Activated naive CD8-positive, alpha-beta T cell treated with anti-CD3 and anti-CD28 coated beads, Interleukin-2, amount 10 ng/mL, durations not matched to agents 7 days and 5 days (primary cell): ENCODE results near the gene COL9A2. TPM values are rescaled to one million over a fixed set of nuclear protein-coding genes. Genes with fewer than 3 reads are reported as not detected.

Experiments used
- ATAC-seq: fragments of 150-1000 bp; cut with Tn5 transposase; one replicate; pipeline ENCODE4 v1.10.0; 2021; ENCODE audit warnings: low read depth, moderate library complexity
- POLR2A ChIA-PET: fragments of 350-600 bp; sonication (Branson Sonifier 250); formaldehyde crosslinking; loops from one replicate; lab custom pipeline; 2021; ENCODE audit warnings: antibody characterized with exemption; lab: Charles Lee
- DNase-seq: peaks from one replicate; pipeline ENCODE4 v3.0.0; 2021
- H3K27ac Mint-ChIP-seq: one replicate; pipeline ENCODE4 v1.8.0; 2022; ENCODE audit warnings: mild to moderate bottlenecking, mixed read lengths
- H3K27me3 Mint-ChIP-seq: one replicate; pipeline ENCODE4 v1.8.0; 2022; ENCODE audit warnings: mild to moderate bottlenecking, moderate library complexity, mixed read lengths
- H3K36me3 Mint-ChIP-seq: one replicate; pipeline ENCODE4 v1.8.0; 2021; ENCODE audit warnings: mild to moderate bottlenecking, mixed read lengths
- H3K4me1 Mint-ChIP-seq: one replicate; pipeline ENCODE4 v1.8.0; 2021; ENCODE audit warnings: mixed read lengths
- H3K4me3 Mint-ChIP-seq: one replicate; pipeline ENCODE4 v1.8.0; 2022; ENCODE audit warnings: mild to moderate bottlenecking, moderate library complexity, mixed read lengths
- H3K9me3 Mint-ChIP-seq: one replicate; pipeline ENCODE4 v1.8.0; 2021; ENCODE audit warnings: mixed read lengths
- total RNA-seq, 2 experiments: library from RNA; stranded (reverse); gene quantifications; one replicate each; pipeline ENCODE4 v1.2.3, GENCODE V29; 2021

The COL9A2 gene
- total RNA-seq, 2 experiments from 2014 or later = 6.0 to 7.2 TPM

- no peak overlapping the region for H3K4me3 Mint-ChIP-seq
- no peaks in the 10 kb centered on the region for H3K27me3 Mint-ChIP-seq
- peaks cover 31% of the 10 kb centered on the region for H3K36me3 Mint-ChIP-seq
- DNase-seq = no peak
- no peaks in the 10 kb centered on the region for H3K9me3 Mint-ChIP-seq
- H3K4me1 Mint-ChIP-seq = peaks cover 4% of the 10 kb centered on the region
- ATAC-seq = no peak
- POLR2A ChIA-PET = no interaction called here
- no peak overlapping the region for H3K27ac Mint-ChIP-seq
These were observed 43.4 kb downstream of the COL9A2 start for GRCh38 chr1:40273547-40274166.

- H3K36me3 Mint-ChIP-seq = peaks cover 31% of the 10 kb centered on the region
- H3K27ac Mint-ChIP-seq = no peak overlapping the region
- peaks cover 4% of the 10 kb centered on the region for H3K4me1 Mint-ChIP-seq
- DNase-seq = no peak
- H3K27me3 Mint-ChIP-seq = no peaks in the 10 kb centered on the region
- H3K4me3 Mint-ChIP-seq = no peak overlapping the region
- no peaks in the 10 kb centered on the region for H3K9me3 Mint-ChIP-seq
- POLR2A ChIA-PET = interaction anchor here (0.6 kb wide), 1 partner anchor 63 kb away, joined by 6 read pairs; no protein-coding TSS in a partner anchor
- ATAC-seq = no peak
These were observed 44.4 kb downstream of the COL9A2 start for GRCh38 chr1:40272653-40273213.

GRCh38 chr1:40270152-40270834, 46.8 kb downstream of the COL9A2 start:
- DNase-seq (no peak), ATAC-seq (no peak)
- Mint-ChIP-seq H3K4me1 (peaks cover 6% of the 10 kb centered on the region), H3K9me3 (no peaks in the 10 kb centered on the region), H3K4me3 (no peak overlapping the region), H3K27me3 (no peaks in the 10 kb centered on the region), H3K36me3 (peaks cover 34% of the 10 kb centered on the region), H3K27ac (no peak overlapping the region)
- POLR2A ChIA-PET = no interaction called here

GRCh38 chr1:40268211-40268610, 48.9 kb downstream of the COL9A2 start:
- no peak overlapping the region for H3K27ac Mint-ChIP-seq
- no peaks in the 10 kb centered on the region for H3K27me3 Mint-ChIP-seq
- ATAC-seq (no peak), DNase-seq (no peak)
- no peak overlapping the region for H3K4me3 Mint-ChIP-seq
- peaks cover 30% of the 10 kb centered on the region for H3K36me3 Mint-ChIP-seq
- H3K4me1 Mint-ChIP-seq = peaks cover 10% of the 10 kb centered on the region
- no peaks in the 10 kb centered on the region for H3K9me3 Mint-ChIP-seq
- POLR2A ChIA-PET = interaction anchor here (0.6 kb wide), 1 partner anchor 423 kb away, joined by 4 read pairs; the partner anchor contains the start of gene NFYC

GRCh38 chr1:40267767-40268187, 49.3 kb downstream of the COL9A2 start:
- H3K4me1 Mint-ChIP-seq = peaks cover 14% of the 10 kb centered on the region
- no peak overlapping the region for H3K4me3 Mint-ChIP-seq
- DNase-seq (no peak), ATAC-seq (no peak)
- peaks cover 31% of the 10 kb centered on the region for H3K36me3 Mint-ChIP-seq
- H3K9me3 Mint-ChIP-seq = no peaks in the 10 kb centered on the region
- no peaks in the 10 kb centered on the region for H3K27me3 Mint-ChIP-seq
- POLR2A ChIA-PET = interaction anchor here (1.1 kb wide), 1 partner anchor 47 kb away, joined by 3 read pairs; no protein-coding TSS in a partner anchor
- no peak overlapping the region for H3K27ac Mint-ChIP-seq

- ATAC-seq = no peak
- H3K9me3 Mint-ChIP-seq = no peaks in the 10 kb centered on the region
- POLR2A ChIA-PET = interaction anchor here (0.9 to 1.1 kb wide), 2 partner anchors 24 to 48 kb away, joined by 3 read pairs; no protein-coding TSS in a partner anchor
- H3K4me3 Mint-ChIP-seq = no peak overlapping the region
- no peak overlapping the region for H3K27ac Mint-ChIP-seq
- no peaks in the 10 kb centered on the region for H3K27me3 Mint-ChIP-seq
- peaks cover 16% of the 10 kb centered on the region for H3K4me1 Mint-ChIP-seq
- DNase-seq = no peak
- H3K36me3 Mint-ChIP-seq = peaks cover 30% of the 10 kb centered on the region
These were observed 50.1 kb downstream of the COL9A2 start for GRCh38 chr1:40266786-40267535.

GRCh38 chr1:40265919-40266318, 51.2 kb downstream of the COL9A2 start:
- POLR2A ChIA-PET = interaction anchor here (0.9 kb wide), 1 partner anchor 25 kb away, joined by 3 read pairs; no protein-coding TSS in a partner anchor
- Mint-ChIP-seq H3K27ac (no peak overlapping the region), H3K27me3 (no peaks in the 10 kb centered on the region), H3K36me3 (peaks cover 35% of the 10 kb centered on the region), H3K4me1 (peaks cover 16% of the 10 kb centered on the region), H3K4me3 (no peak overlapping the region), H3K9me3 (no peaks in the 10 kb centered on the region)
- no peak for DNase-seq
- ATAC-seq = no peak

GRCh38 chr1:40265298-40265697, 51.8 kb downstream of the COL9A2 start:
- H3K27me3 Mint-ChIP-seq = no peaks in the 10 kb centered on the region
- no peaks in the 10 kb centered on the region for H3K9me3 Mint-ChIP-seq
- H3K4me3 Mint-ChIP-seq = no peak overlapping the region
- DNase-seq (no peak), ATAC-seq (no peak)
- no peak overlapping the region for H3K27ac Mint-ChIP-seq
- H3K36me3 Mint-ChIP-seq = peaks cover 34% of the 10 kb centered on the region
- POLR2A ChIA-PET = no interaction called here
- peaks cover 18% of the 10 kb centered on the region for H3K4me1 Mint-ChIP-seq

- no peaks in the 10 kb centered on the region for H3K27me3 Mint-ChIP-seq
- H3K4me3 Mint-ChIP-seq = no peak overlapping the region
- POLR2A ChIA-PET = interaction anchor here (0.7 to 1.2 kb wide), 2 partner anchors 63 to 103 kb away, joined by 3 read pairs; partner anchors contain the start of gene RLF
- H3K27ac Mint-ChIP-seq = no peak overlapping the region
- no peaks in the 10 kb centered on the region for H3K9me3 Mint-ChIP-seq
- DNase-seq (no peak), ATAC-seq (no peak)
- peaks cover 24% of the 10 kb centered on the region for H3K4me1 Mint-ChIP-seq
- peaks cover 39% of the 10 kb centered on the region for H3K36me3 Mint-ChIP-seq
These were observed 52.7 kb downstream of the COL9A2 start for GRCh38 chr1:40264354-40264781.

- Mint-ChIP-seq H3K9me3 (no peaks in the 10 kb centered on the region), H3K36me3 (peaks cover 42% of the 10 kb centered on the region), H3K27ac (peak overlapping the region; percentile 99), H3K4me3 (peak overlapping the region; percentile 94), H3K4me1 (peaks cover 27% of the 10 kb centered on the region), H3K27me3 (no peaks in the 10 kb centered on the region)
- POLR2A ChIA-PET = interaction anchor here (0.7 to 2.7 kb wide), 9 partner anchors 11 to 218 kb away, joined by 3 to 29 read pairs (median 5); partner anchors contain the start of genes CAP1, RLF and TMCO2
- ATAC-seq = no peak
- no peak for DNase-seq
These were observed 58.7 kb downstream of the COL9A2 start for GRCh38 chr1:40258445-40258769.

GRCh38 chr1:40257688-40258444, 59.2 kb downstream of the COL9A2 start, which contains the start of gene ZMPSTE24:
TSS of gene ZMPSTE24 (plus strand) at chr1:40258236. CDS start at chr1:40258272, 36 bp downstream.
- peak; percentile 91 for DNase-seq
- Mint-ChIP-seq H3K27ac (peak within 1 kb of the TSS; percentile 99), H3K4me3 (peak within 1 kb of the TSS; percentile 94), H3K4me1 (peaks cover 22% of the 10 kb centered on the region), H3K36me3 (peaks cover 36% of the 10 kb centered on the region), H3K9me3 (no peaks in the 10 kb centered on the region), H3K27me3 (no peaks in the 10 kb centered on the region)
- POLR2A ChIA-PET = interaction anchor here (0.6 to 2.7 kb wide), 14 partner anchors 10 to 359 kb away, joined by 3 to 29 read pairs (median 4); partner anchors contain the start of genes CAP1, RLF and TMCO2
- ATAC-seq = peak; percentile 96

- Mint-ChIP-seq H3K4me1 (peaks cover 19% of the 10 kb centered on the region), H3K9me3 (no peaks in the 10 kb centered on the region), H3K27ac (peak overlapping the region; percentile 99), H3K27me3 (no peaks in the 10 kb centered on the region), H3K4me3 (peak overlapping the region; percentile 94), H3K36me3 (peaks cover 33% of the 10 kb centered on the region)
- no peak for DNase-seq
- POLR2A ChIA-PET = interaction anchor here (0.6 to 2.7 kb wide), 14 partner anchors 9 to 360 kb away, joined by 3 to 29 read pairs (median 4); partner anchors contain the start of genes CAP1, RLF and TMCO2
- ATAC-seq = no peak
These were observed 59.8 kb downstream of the COL9A2 start for GRCh38 chr1:40257313-40257687.
